ENCODE data around the gene FGF2. TPM values are rescaled to one million over a fixed set of nuclear protein-coding genes. Genes with fewer than 3 reads are reported as not detected.

Gene FGF2
- total and polyA plus RNA-seq, 4 donors, result 0.52 to 1.4 (median 0.98) TPM

DNA sequence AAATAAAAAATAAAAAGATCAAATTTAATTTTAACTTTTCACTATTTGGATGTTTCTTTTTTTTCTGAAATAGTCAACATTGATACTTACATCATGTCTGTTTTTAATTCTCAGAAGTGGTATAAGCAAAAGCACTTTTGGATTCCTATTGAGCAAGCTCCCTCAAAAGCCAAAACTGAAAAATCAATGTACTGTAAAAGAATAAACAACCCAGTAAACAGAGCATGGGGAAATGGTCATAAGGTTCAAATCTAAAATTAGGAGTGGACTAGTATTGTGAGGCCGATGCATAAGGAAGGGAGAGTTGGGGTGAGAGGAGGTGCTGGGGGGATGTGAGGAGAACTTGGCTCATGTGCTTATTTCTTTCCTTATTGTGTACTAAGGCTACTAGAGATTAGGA, 57.9 kb downstream of the FGF2 start (continued):
- TF ChIP-seq, protein P1, sequence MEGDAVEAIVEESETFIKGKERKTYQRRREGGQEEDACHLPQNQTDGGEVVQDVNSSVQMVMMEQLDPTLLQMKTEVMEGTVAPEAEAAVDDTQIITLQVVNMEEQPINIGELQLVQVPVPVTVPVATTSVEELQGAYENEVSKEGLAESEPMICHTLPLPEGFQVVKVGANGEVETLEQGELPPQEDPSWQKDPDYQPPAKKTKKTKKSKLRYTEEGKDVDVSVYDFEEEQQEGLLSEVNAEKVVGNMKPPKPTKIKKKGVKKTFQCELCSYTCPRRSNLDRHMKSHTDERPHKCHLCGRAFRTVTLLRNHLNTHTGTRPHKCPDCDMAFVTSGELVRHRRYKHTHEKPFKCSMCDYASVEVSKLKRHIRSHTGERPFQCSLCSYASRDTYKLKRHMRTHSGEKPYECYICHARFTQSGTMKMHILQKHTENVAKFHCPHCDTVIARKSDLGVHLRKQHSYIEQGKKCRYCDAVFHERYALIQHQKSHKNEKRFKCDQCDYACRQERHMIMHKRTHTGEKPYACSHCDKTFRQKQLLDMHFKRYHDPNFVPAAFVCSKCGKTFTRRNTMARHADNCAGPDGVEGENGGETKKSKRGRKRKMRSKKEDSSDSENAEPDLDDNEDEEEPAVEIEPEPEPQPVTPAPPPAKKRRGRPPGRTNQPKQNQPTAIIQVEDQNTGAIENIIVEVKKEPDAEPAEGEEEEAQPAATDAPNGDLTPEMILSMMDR (IDR thresholded peaks at IDR 0.05; ENCODE audit: low read depth, low read length, missing input control), result no peak
- peak; percentile 83 for TF ChIP-seq FOXA2 (IDR thresholded peaks at IDR 0.05)
- no peak for TF ChIP-seq JUND (IDR thresholded peaks at IDR 0.05)
- TF ChIP-seq NR2F2 (IDR thresholded peaks at IDR 0.05), result no peak
- no peak for TF ChIP-seq HNF4G (IDR thresholded peaks at IDR 0.05)

DNA sequence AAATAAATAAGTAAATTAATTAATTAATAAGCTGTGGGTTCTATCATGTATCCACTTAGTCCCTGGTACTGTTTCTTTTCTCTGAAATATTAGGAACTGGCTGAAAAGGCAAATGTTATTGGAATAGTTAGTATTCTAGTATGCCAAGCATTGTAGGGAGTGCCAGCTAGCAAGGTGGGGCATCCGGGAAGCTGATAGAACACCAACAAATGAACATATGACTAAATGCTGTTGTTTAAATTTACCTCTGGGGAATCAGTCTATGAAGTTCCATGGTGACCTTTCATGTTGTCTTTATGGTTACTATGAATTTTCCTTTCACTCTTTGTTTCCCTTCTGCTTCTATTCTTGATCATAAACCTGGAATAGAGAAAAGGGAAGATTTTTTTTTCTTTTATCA, 63.1 kb downstream of the FGF2 start:
- TF ChIP-seq HNF4G (IDR thresholded peaks at IDR 0.05), result no peak
- no peak for TF ChIP-seq RAD21 (IDR thresholded peaks at IDR 0.05)
- TF ChIP-seq SP1 (IDR thresholded peaks at IDR 0.05), result no peak
- TF ChIP-seq JUND (IDR thresholded peaks at IDR 0.05), result no peak
- TF ChIP-seq, protein P2, sequence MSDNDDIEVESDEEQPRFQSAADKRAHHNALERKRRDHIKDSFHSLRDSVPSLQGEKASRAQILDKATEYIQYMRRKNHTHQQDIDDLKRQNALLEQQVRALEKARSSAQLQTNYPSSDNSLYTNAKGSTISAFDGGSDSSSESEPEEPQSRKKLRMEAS (IDR thresholded peaks at IDR 0.05), result no peak
- TF ChIP-seq HNF4A (conservative IDR thresholded peaks at IDR 0.05), result no peak
- TF ChIP-seq FOXA2 (IDR thresholded peaks at IDR 0.05), result no peak
- TF ChIP-seq, protein P3, sequence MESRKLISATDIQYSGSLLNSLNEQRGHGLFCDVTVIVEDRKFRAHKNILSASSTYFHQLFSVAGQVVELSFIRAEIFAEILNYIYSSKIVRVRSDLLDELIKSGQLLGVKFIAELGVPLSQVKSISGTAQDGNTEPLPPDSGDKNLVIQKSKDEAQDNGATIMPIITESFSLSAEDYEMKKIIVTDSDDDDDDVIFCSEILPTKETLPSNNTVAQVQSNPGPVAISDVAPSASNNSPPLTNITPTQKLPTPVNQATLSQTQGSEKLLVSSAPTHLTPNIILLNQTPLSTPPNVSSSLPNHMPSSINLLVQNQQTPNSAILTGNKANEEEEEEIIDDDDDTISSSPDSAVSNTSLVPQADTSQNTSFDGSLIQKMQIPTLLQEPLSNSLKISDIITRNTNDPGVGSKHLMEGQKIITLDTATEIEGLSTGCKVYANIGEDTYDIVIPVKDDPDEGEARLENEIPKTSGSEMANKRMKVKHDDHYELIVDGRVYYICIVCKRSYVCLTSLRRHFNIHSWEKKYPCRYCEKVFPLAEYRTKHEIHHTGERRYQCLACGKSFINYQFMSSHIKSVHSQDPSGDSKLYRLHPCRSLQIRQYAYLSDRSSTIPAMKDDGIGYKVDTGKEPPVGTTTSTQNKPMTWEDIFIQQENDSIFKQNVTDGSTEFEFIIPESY (IDR thresholded peaks at IDR 0.05), result no peak
- no peak for TF ChIP-seq TAF1 (conservative IDR thresholded peaks at IDR 0.05)
- no peak for TF ChIP-seq GABPA (IDR thresholded peaks at IDR 0.05 in 1 of 2, conservative IDR thresholded peaks at IDR 0.05 in 1 of 2)
- Histone ChIP-seq H3K4me1 (ENCODE audit: control insufficient read depth in 4 of 4, insufficient read depth in 4 of 4, low read length in 3 of 4) (peaks cover 0 to 7% (median 3%) of the 10 kb centered on the region in 4 donors), H3K9ac (ENCODE audit: low read depth in 1 of 2, low read length in 2 of 2) (no peak overlapping the region), H3K4me3 (ENCODE audit: low read depth in 1 of 3, low read length in 3 of 3) (no peak overlapping the region), H3K27ac (ENCODE audit: low read depth in 1 of 2, low read length in 2 of 2) (no peak overlapping the region), H3K9me3 (ENCODE audit: control insufficient read depth in 4 of 4, low read length in 3 of 4) (no peaks in the 10 kb centered on the region), H3K27me3 (ENCODE audit: control insufficient read depth in 4 of 4, insufficient read depth in 4 of 4, low read length in 3 of 4) (no peaks in the 10 kb centered on the region), H3K36me3 (ENCODE audit: control insufficient read depth in 4 of 4, insufficient read depth in 3 of 4, low read depth in 1 of 4, low read length in 3 of 4) (peaks cover 0 to 9% (median 5%) of the 10 kb centered on the region in 4 donors)
- WGBS, result 66% methylated on average over 1 of the region's 1 CpG
- no peak for DNase-seq (ENCODE audit: low spot score)

DNA sequence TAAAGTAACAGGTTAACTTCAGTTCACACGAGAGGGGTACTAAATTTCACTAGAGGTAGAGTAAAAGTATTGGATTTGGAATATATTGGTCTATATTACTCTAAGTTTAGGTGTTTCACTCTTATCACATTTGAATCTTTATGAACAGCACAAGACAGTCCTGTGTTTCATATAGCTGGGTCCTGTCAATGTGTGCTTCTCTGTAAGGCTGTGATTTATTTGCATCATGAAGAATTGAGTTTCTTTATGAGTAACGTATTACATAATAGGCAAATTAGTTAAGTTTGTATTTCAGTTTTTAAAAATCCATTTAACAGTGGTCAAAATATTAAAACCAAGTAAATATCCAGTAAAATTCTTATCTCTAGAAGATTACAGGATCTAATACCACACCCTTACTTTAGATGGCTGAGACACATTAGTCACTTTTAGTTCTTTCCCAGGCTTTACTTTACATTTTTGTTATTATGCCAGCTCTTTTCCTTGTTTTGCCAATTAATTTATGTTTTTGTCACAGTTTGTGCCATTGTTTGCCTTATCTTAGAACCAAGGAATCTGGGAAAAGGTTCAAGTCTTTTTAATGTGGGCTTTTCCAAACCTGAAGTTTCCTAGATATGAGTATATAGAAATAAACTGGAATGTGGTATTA, 63.6 kb downstream of the FGF2 start:
- Histone ChIP-seq H3K4me1 (ENCODE audit: control insufficient read depth in 4 of 4, insufficient read depth in 4 of 4, low read length in 3 of 4) (peaks cover 0 to 6% (median 2%) of the 10 kb centered on the region in 4 donors), H3K9me3 (ENCODE audit: control insufficient read depth in 4 of 4, low read length in 3 of 4) (no peaks in the 10 kb centered on the region), H3K9ac (ENCODE audit: low read depth in 1 of 2, low read length in 2 of 2) (no peak overlapping the region), H3K27me3 (ENCODE audit: control insufficient read depth in 4 of 4, insufficient read depth in 4 of 4, low read length in 3 of 4) (no peaks in the 10 kb centered on the region), H3K4me3 (ENCODE audit: low read depth in 1 of 3, low read length in 3 of 3) (no peak overlapping the region), H3K36me3 (ENCODE audit: control insufficient read depth in 4 of 4, insufficient read depth in 3 of 4, low read depth in 1 of 4, low read length in 3 of 4) (peaks cover 0 to 9% (median 5%) of the 10 kb centered on the region in 4 donors), H3K27ac (ENCODE audit: low read depth in 1 of 2, low read length in 2 of 2) (no peak overlapping the region)
- 90% methylated on average over 2 of the region's 2 CpGs for WGBS
- no peak for TF ChIP-seq RAD21 (IDR thresholded peaks at IDR 0.05)
- no peak for TF ChIP-seq SP1 (IDR thresholded peaks at IDR 0.05)
- TF ChIP-seq NR2F2 (IDR thresholded peaks at IDR 0.05), result no peak
- no peak for TF ChIP-seq FOXA1 (IDR thresholded peaks at IDR 0.05)
- TF ChIP-seq, protein P1 (IDR thresholded peaks at IDR 0.05; ENCODE audit: low read depth, low read length, missing input control), result no peak
- no peak for DNase-seq (ENCODE audit: low spot score)

All from liver (tissue), 9 donors.